ENCODE data around the gene TXNDC12.

GRCh38 chr1:52041551-52042185 is 13.3 kb downstream of the TXNDC12 start:
- no peak for TF ChIP-seq CTCF (IDR thresholded peaks at IDR 0.05)
- TF ChIP-seq POLR2AphosphoS5 (IDR thresholded peaks at IDR 0.05; ENCODE audit: insufficient read depth in 1 of 2, low read depth in 1 of 2), result no peak
